K562 (cell line): ENCODE measurements around the gene XRCC5. TPM values are rescaled to one million over a fixed set of nuclear protein-coding genes. Genes with fewer than 3 reads are reported as not detected.
A peak's percentile ranks its signal among the peaks of the same experiment; 100 is the strongest.

Experiments used
- BRF1 ChIP-seq: IDR thresholded peaks from 3 replicates; pipeline ENCODE4 v1.6.1; 2011; ENCODE audit warnings: borderline replicate concordance, mild to moderate bottlenecking; ENCODE audit not compliant: insufficient read length; ENCODE audit errors: extremely low read depth
- C11orf30 ChIP-seq: fragments of 450-650 bp; IDR thresholded peaks from 2 replicates; pipeline ENCODE4 v1.6.1; 2016; ENCODE audit warnings: low read depth, mild to moderate bottlenecking
- CTBP1 ChIP-seq: fragments of 450-650 bp; IDR thresholded peaks from 2 replicates; pipeline ENCODE4 v1.6.1; 2016; ENCODE audit warnings: borderline replicate concordance
- GATAD2A ChIP-seq: fragments of 450-650 bp; IDR thresholded peaks from 2 replicates; pipeline ENCODE4 v1.6.1; 2017
- LCOR ChIP-seq: sonication (generic); formaldehyde crosslinking; IDR thresholded peaks from 2 replicates; pipeline ENCODE4 v1.8.0; 2022; ENCODE audit warnings: mild to moderate bottlenecking, missing genetic modification reagents
- MTF1 ChIP-seq: fragments of 250-450 bp; sonication (Bioruptor Pico); IDR thresholded peaks from 2 replicates; pipeline ENCODE4 v1.9.0; 2021; ENCODE audit warnings: moderate library complexity, mild to moderate bottlenecking, inconsistent platforms, borderline replicate concordance
- NCOA6 ChIP-seq: fragments of 450-650 bp; IDR thresholded peaks from 2 replicates; pipeline ENCODE4 v1.6.1; 2017; ENCODE audit warnings: mild to moderate bottlenecking
- RAD51 ChIP-seq: fragments of 450-650 bp; IDR thresholded peaks from 2 replicates; pipeline ENCODE4 v1.7.1; 2016; ENCODE audit warnings: low read depth, mild to moderate bottlenecking, borderline replicate concordance
- RBM15 ChIP-seq: fragments of 200-400 bp; formaldehyde crosslinking; IDR thresholded peaks from 2 replicates; pipeline ENCODE4 v1.6.1; 2018; ENCODE audit warnings: mild to moderate bottlenecking, low read length, moderate library complexity; ENCODE audit not compliant: insufficient read depth
- SMAD1 ChIP-seq: fragments of 150-350 bp; IDR thresholded peaks from 2 replicates; pipeline ENCODE4 v1.6.1; 2014; ENCODE audit warnings: low read length, low read depth; ENCODE audit not compliant: partially characterized antibody
- SMAD4 ChIP-seq: fragments of 250-450 bp; sonication (Bioruptor Pico); conservative IDR thresholded peaks from 2 replicates; pipeline ENCODE4 v1.8.0; 2021; ENCODE audit warnings: inconsistent platforms, mild to moderate bottlenecking, moderate library complexity
- SMARCC2 ChIP-seq: fragments of 450-650 bp; IDR thresholded peaks from 2 replicates; pipeline ENCODE4 v1.6.1; 2017; ENCODE audit warnings: antibody characterized with exemption, moderate library complexity, mild to moderate bottlenecking, low read depth
- SRSF1 ChIP-seq: fragments of 200-400 bp; formaldehyde crosslinking; IDR thresholded peaks from 2 replicates; pipeline ENCODE4 v1.6.1; 2017; ENCODE audit warnings: mild to moderate bottlenecking, low read depth, low read length, moderate library complexity
- TCF3 ChIP-seq: sonication (generic); formaldehyde crosslinking; IDR thresholded peaks from 2 replicates; pipeline ENCODE4 v1.4.0; 2020; ENCODE audit warnings: mild to moderate bottlenecking, missing genetic modification reagents
- TRIM28 ChIP-seq: fragments of 450-650 bp; IDR thresholded peaks from 2 replicates; pipeline ENCODE4 v1.6.1; 2017
- WHSC1 ChIP-seq: IDR thresholded peaks from one replicate; pipeline ENCODE4 v1.6.1; 2012; ENCODE audit warnings: low read length, control low read depth, inconsistent platforms
- ZNF121 ChIP-seq: sonication (generic); formaldehyde crosslinking; conservative IDR thresholded peaks from 2 replicates; pipeline ENCODE4 v1.8.0; 2022; ENCODE audit warnings: missing genetic modification reagents
- ZNF263 ChIP-seq: sonication (generic); formaldehyde crosslinking; IDR thresholded peaks from 2 replicates; pipeline ENCODE4 v1.8.0; 2022; ENCODE audit warnings: mild to moderate bottlenecking, missing genetic modification reagents, borderline replicate concordance
- ZNF324 ChIP-seq: fragments of 250-450 bp; sonication (Bioruptor Pico); IDR thresholded peaks from 2 replicates; pipeline ENCODE4 v1.4.0; 2020; ENCODE audit warnings: mild to moderate bottlenecking
- ZNF584 ChIP-seq: fragments of 200-800 bp; sonication (Bioruptor generic); IDR thresholded peaks from 2 replicates; pipeline ENCODE4 v1.6.1; 2016; ENCODE audit warnings: low read depth, mild to moderate bottlenecking, missing genetic modification characterization, missing compliant biosample characterization
- polyA plus RNA-seq, 8 experiments: library from polyadenylated mRNA; depleted of rRNA in 4 of 8; stranded (reverse) in 5 of 8; unstranded in 3 of 8; fragments of >200 nt; fragmentation: Nextera tagmentation in 2 of 8; fragmentation: Illumina TruSeq in 1 of 8; extraction: Ambion mirVana in 2 of 8; extraction: Trizol in 1 of 8; gene quantifications; 2 replicates each; pipeline versions ENCODE4 v1.2.1 to v1.2.3, GENCODE V29; 2011 to 2014; ENCODE audit warnings: inconsistent platforms in 1 of 8, missing spikeins in 1 of 8
- total RNA-seq, 7 experiments: library from RNA; depleted of rRNA in 6 of 7; stranded (reverse); fragments of >200 nt in 6 of 7; fragmentation: Illumina TruSeq in 2 of 7; extraction: Trizol in 2 of 7; gene quantifications; 2 replicates each; pipeline versions ENCODE4 v1.2.1 to v1.2.3, GENCODE V29; 2011 to 2021; ENCODE audit warnings: low replicate concordance in 1 of 7
- TF ChIP-seq, protein P1 (sequence below): fragments of 250-450 bp; sonication (Bioruptor Pico); IDR thresholded peaks from 2 replicates; pipeline ENCODE4 v1.4.0; 2020; ENCODE audit warnings: mild to moderate bottlenecking, moderate library complexity, borderline replicate concordance
- TF ChIP-seq, protein P2 (sequence below): fragments of 200-400 bp; formaldehyde crosslinking; IDR thresholded peaks from 2 replicates; pipeline ENCODE4 v1.6.1; 2017; ENCODE audit warnings: mild to moderate bottlenecking, low read depth, low read length, moderate library complexity
- TF ChIP-seq, protein P3 (sequence below): fragments of 450-650 bp; IDR thresholded peaks from 2 replicates; pipeline ENCODE4 v1.6.1; 2016
- TF ChIP-seq, protein P4 (sequence below), 2 experiments: fragments of 450-650 bp; conservative IDR thresholded peaks; 2 replicates each; pipeline ENCODE4 v1.6.1; 2017; ENCODE audit warnings: mild to moderate bottlenecking in 2 of 2, moderate library complexity in 2 of 2

Gene XRCC5
- total and polyA plus RNA-seq, 9 of the 15 experiments (the other 6 are each of a cell fraction or from before 2014, with no cell fraction given): 168 to 551 (median 297) TPM

DNA sequence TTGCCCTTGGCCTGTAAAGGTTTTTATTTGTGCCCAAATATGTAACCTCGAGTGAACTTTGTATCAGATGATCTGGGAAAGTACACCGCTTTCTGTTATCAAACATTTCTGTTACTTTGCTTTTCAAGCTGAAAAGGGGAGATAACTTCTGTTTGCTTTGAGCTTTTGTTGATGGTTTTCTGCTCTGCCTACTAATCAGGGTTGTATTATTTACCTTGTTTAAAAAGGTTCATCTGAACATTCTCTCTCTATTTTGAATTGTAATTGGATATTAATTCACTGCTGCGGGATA is 79.4 kb downstream of the XRCC5 start (continued):
- TF ChIP-seq, protein P1, sequence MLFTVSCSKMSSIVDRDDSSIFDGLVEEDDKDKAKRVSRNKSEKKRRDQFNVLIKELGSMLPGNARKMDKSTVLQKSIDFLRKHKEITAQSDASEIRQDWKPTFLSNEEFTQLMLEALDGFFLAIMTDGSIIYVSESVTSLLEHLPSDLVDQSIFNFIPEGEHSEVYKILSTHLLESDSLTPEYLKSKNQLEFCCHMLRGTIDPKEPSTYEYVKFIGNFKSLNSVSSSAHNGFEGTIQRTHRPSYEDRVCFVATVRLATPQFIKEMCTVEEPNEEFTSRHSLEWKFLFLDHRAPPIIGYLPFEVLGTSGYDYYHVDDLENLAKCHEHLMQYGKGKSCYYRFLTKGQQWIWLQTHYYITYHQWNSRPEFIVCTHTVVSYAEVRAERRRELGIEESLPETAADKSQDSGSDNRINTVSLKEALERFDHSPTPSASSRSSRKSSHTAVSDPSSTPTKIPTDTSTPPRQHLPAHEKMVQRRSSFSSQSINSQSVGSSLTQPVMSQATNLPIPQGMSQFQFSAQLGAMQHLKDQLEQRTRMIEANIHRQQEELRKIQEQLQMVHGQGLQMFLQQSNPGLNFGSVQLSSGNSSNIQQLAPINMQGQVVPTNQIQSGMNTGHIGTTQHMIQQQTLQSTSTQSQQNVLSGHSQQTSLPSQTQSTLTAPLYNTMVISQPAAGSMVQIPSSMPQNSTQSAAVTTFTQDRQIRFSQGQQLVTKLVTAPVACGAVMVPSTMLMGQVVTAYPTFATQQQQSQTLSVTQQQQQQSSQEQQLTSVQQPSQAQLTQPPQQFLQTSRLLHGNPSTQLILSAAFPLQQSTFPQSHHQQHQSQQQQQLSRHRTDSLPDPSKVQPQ (CRISPR knock-in tag): no peak
- TF ChIP-seq TRIM28 (no peak), CTBP1 (0 out of 2 replicates have a peak, but pooled peaks have one; percentile 14), RBM15 (no peak), RAD51 (no peak), ZNF121 (CRISPR knock-in tag) (no peak), LCOR (no peak), GATAD2A (no peak), ZNF324 (CRISPR knock-in tag) (no peak), SRSF1 (no peak), BRF1 (no peak), WHSC1 (no peak), NCOA6 (no peak), SMAD4 (CRISPR knock-in tag) (no peak), ZNF263 (CRISPR knock-in tag) (no peak), MTF1 (CRISPR knock-in tag) (no peak), SMAD1 (no peak), SMARCC2 (peak; percentile 85), TCF3 (CRISPR knock-in tag) (peak; percentile 83), ZNF584 (CRISPR knock-in tag) (no peak), C11orf30 (no peak)
- TF ChIP-seq, protein P2, sequence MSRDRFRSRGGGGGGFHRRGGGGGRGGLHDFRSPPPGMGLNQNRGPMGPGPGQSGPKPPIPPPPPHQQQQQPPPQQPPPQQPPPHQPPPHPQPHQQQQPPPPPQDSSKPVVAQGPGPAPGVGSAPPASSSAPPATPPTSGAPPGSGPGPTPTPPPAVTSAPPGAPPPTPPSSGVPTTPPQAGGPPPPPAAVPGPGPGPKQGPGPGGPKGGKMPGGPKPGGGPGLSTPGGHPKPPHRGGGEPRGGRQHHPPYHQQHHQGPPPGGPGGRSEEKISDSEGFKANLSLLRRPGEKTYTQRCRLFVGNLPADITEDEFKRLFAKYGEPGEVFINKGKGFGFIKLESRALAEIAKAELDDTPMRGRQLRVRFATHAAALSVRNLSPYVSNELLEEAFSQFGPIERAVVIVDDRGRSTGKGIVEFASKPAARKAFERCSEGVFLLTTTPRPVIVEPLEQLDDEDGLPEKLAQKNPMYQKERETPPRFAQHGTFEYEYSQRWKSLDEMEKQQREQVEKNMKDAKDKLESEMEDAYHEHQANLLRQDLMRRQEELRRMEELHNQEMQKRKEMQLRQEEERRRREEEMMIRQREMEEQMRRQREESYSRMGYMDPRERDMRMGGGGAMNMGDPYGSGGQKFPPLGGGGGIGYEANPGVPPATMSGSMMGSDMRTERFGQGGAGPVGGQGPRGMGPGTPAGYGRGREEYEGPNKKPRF: no peak
- TF ChIP-seq, protein P3, sequence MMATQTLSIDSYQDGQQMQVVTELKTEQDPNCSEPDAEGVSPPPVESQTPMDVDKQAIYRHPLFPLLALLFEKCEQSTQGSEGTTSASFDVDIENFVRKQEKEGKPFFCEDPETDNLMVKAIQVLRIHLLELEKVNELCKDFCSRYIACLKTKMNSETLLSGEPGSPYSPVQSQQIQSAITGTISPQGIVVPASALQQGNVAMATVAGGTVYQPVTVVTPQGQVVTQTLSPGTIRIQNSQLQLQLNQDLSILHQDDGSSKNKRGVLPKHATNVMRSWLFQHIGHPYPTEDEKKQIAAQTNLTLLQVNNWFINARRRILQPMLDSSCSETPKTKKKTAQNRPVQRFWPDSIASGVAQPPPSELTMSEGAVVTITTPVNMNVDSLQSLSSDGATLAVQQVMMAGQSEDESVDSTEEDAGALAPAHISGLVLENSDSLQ: no peak
- TF ChIP-seq, protein P4, sequence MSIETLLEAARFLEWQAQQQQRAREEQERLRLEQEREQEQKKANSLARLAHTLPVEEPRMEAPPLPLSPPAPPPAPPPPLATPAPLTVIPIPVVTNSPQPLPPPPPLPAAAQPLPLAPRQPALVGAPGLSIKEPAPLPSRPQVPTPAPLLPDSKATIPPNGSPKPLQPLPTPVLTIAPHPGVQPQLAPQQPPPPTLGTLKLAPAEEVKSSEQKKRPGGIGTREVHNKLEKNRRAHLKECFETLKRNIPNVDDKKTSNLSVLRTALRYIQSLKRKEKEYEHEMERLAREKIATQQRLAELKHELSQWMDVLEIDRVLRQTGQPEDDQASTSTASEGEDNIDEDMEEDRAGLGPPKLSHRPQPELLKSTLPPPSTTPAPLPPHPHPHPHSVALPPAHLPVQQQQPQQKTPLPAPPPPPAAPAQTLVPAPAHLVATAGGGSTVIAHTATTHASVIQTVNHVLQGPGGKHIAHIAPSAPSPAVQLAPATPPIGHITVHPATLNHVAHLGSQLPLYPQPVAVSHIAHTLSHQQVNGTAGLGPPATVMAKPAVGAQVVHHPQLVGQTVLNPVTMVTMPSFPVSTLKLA (conservative IDR thresholded peaks at IDR 0.05): no peak
